WTC11 (cell line): ENCODE measurements around the gene ZBTB25. TPM values are rescaled to one million over a fixed set of nuclear protein-coding genes. Genes with fewer than 3 reads are reported as not detected.

Experiments used
- ATAC-seq: fragments of 200-7000 bp; cut with Tn5 transposase; 2 replicates; pipeline ENCODE4 v1.10.0; 2021; ENCODE audit warnings: mild to moderate bottlenecking, moderate library complexity
- CTCF ChIA-PET: fragments of 300-600 bp; sonication (Branson Sonifier 250); formaldehyde crosslinking; loops from one replicate; lab custom pipeline; 2021; ENCODE audit warnings: antibody characterized with exemption; lab: Charles Lee
- POLR2A ChIA-PET: fragments of 350-600 bp; sonication (Branson Sonifier 250); formaldehyde crosslinking; loops from one replicate; lab custom pipeline; 2021; ENCODE audit warnings: antibody characterized with exemption; lab: Charles Lee
- DNase-seq: peaks from one replicate; pipeline ENCODE4 v3.0.0; 2021; ENCODE audit warnings: low spot score
- H3K27ac Mint-ChIP-seq: 2 replicates; pipeline ENCODE4 v1.8.0; 2021; ENCODE audit warnings: mixed read lengths
- H3K27me3 Mint-ChIP-seq: 2 replicates; pipeline ENCODE4 v1.8.0; 2021; ENCODE audit warnings: low read depth, mild to moderate bottlenecking, moderate library complexity, mixed read lengths
- H3K36me3 Mint-ChIP-seq: 2 replicates; pipeline ENCODE4 v1.8.0; 2021; ENCODE audit warnings: mixed read lengths
- H3K4me1 Mint-ChIP-seq: 2 replicates; pipeline ENCODE4 v1.8.0; 2022; ENCODE audit warnings: mixed read lengths
- H3K4me3 Mint-ChIP-seq: 2 replicates; pipeline ENCODE4 v1.8.0; 2021; ENCODE audit warnings: mild to moderate bottlenecking, moderate library complexity, mixed read lengths
- H3K9me3 Mint-ChIP-seq: 2 replicates; pipeline ENCODE4 v1.8.0; 2021; ENCODE audit warnings: mixed read lengths
- CREB1 ChIP-seq: sonication (generic); formaldehyde crosslinking; IDR thresholded peaks from 2 replicates; pipeline ENCODE4 v1.8.0; 2023; ENCODE audit warnings: mild to moderate bottlenecking, missing genetic modification reagents
- E2F1 ChIP-seq: sonication (generic); formaldehyde crosslinking; IDR thresholded peaks from 2 replicates; pipeline ENCODE4 v1.8.0; 2022; ENCODE audit warnings: mild to moderate bottlenecking, missing genetic modification reagents
- FOXJ3 ChIP-seq: sonication (generic); formaldehyde crosslinking; IDR thresholded peaks from 2 replicates; pipeline ENCODE4 v1.9.0; 2021; ENCODE audit warnings: missing genetic modification reagents, mild to moderate bottlenecking, borderline replicate concordance
- HMGXB4 ChIP-seq: sonication (generic); formaldehyde crosslinking; IDR thresholded peaks from 2 replicates; pipeline ENCODE4 v1.8.1; 2023; ENCODE audit warnings: mild to moderate bottlenecking, moderate library complexity, missing genetic modification reagents
- IRF2 ChIP-seq: sonication (generic); formaldehyde crosslinking; IDR thresholded peaks from 2 replicates; pipeline ENCODE4 v1.8.0; 2022; ENCODE audit warnings: low read depth, missing genetic modification reagents, borderline replicate concordance
- MLX ChIP-seq: sonication (generic); formaldehyde crosslinking; IDR thresholded peaks from 2 replicates; pipeline ENCODE4 v1.8.1; 2023; ENCODE audit warnings: mild to moderate bottlenecking, missing genetic modification reagents, moderate library complexity
- NFE2L1 ChIP-seq: sonication (generic); formaldehyde crosslinking; IDR thresholded peaks from 2 replicates; pipeline ENCODE4 v1.8.1; 2023; ENCODE audit warnings: missing genetic modification reagents
- PRDM15 ChIP-seq: sonication (generic); formaldehyde crosslinking; IDR thresholded peaks from 2 replicates; pipeline ENCODE4 v1.8.0; 2022; ENCODE audit warnings: missing genetic modification reagents
- PREB ChIP-seq: sonication (generic); formaldehyde crosslinking; IDR thresholded peaks from 2 replicates; pipeline ENCODE4 v1.8.1; 2022; ENCODE audit warnings: mild to moderate bottlenecking, missing genetic modification reagents, moderate library complexity, borderline replicate concordance
- RORB ChIP-seq: fragments of 250-450 bp; sonication (Bioruptor Pico); IDR thresholded peaks from 2 replicates; pipeline ENCODE4 v1.9.0; 2021; ENCODE audit warnings: mild to moderate bottlenecking
- ZNF263 ChIP-seq: sonication (generic); formaldehyde crosslinking; IDR thresholded peaks from 2 replicates; pipeline ENCODE4 v1.8.1; 2022; ENCODE audit warnings: low read depth, mild to moderate bottlenecking, moderate library complexity, missing genetic modification reagents
- ZNF512 ChIP-seq: sonication (generic); formaldehyde crosslinking; IDR thresholded peaks from 2 replicates; pipeline ENCODE4 v1.8.1; 2022; ENCODE audit warnings: missing genetic modification reagents, borderline replicate concordance
- ZNF532 ChIP-seq: fragments of 250-450 bp; sonication (Bioruptor Pico); IDR thresholded peaks from 2 replicates; pipeline ENCODE4 v1.9.0; 2021; ENCODE audit warnings: mild to moderate bottlenecking, borderline replicate concordance
- ZSCAN18 ChIP-seq: fragments of 250-450 bp; sonication (Bioruptor Pico); IDR thresholded peaks from 2 replicates; pipeline ENCODE4 v2.1.2; 2022; ENCODE audit warnings: mild to moderate bottlenecking, moderate library complexity
- total RNA-seq: library from RNA; stranded (reverse); gene quantifications from 3 replicates; pipeline ENCODE4 v1.2.3, GENCODE V29; 2021

The ZBTB25 gene
- total RNA-seq, 1 experiment from 2014 or later = 11.9 TPM

GRCh38 chr14:64531567-64531966 lies 27.9 kb upstream of the ZBTB25 start:
- ATAC-seq = no peak
- Mint-ChIP-seq H3K9me3 (no peaks in the 10 kb centered on the region), H3K4me3 (no peak overlapping the region), H3K27me3 (no peaks in the 10 kb centered on the region), H3K4me1 (no peaks in the 10 kb centered on the region), H3K36me3 (no peaks in the 10 kb centered on the region), H3K27ac (peak overlapping the region; percentile 1; the same call in 1 of the 2 replicates)
- CTCF ChIA-PET = no interaction called here
- POLR2A ChIA-PET = no interaction called here
- DNase-seq = no peak
- no peak for TF ChIP-seq E2F1 (CRISPR knock-in tag)
- TF ChIP-seq MLX (CRISPR knock-in tag) = no peak
- no peak for TF ChIP-seq RORB
- TF ChIP-seq CREB1 (CRISPR knock-in tag) = no peak
- no peak for TF ChIP-seq IRF2 (CRISPR knock-in tag)
- TF ChIP-seq ZSCAN18 (CRISPR knock-in tag) = no peak
- no peak for TF ChIP-seq ZNF263
- TF ChIP-seq HMGXB4 (CRISPR knock-in tag) = no peak
- no peak for TF ChIP-seq FOXJ3 (CRISPR knock-in tag)

GRCh38 chr14:64525354-64525753 lies 21.7 kb upstream of the ZBTB25 start:
- Mint-ChIP-seq H3K4me3 (no peak overlapping the region), H3K4me1 (no peaks in the 10 kb centered on the region), H3K27ac (no peak overlapping the region), H3K9me3 (no peaks in the 10 kb centered on the region), H3K27me3 (no peaks in the 10 kb centered on the region), H3K36me3 (no peaks in the 10 kb centered on the region)
- DNase-seq = no peak
- ChIA-PET POLR2A (no interaction called here), CTCF (interaction anchor here (1.0 kb wide), 1 partner anchor 14 kb away, joined by 3 read pairs; no protein-coding TSS in a partner anchor)
- ATAC-seq = no peak
- no peak for TF ChIP-seq E2F1 (CRISPR knock-in tag)
- no peak for TF ChIP-seq MLX (CRISPR knock-in tag)
- no peak for TF ChIP-seq PREB (CRISPR knock-in tag)
- no peak for TF ChIP-seq NFE2L1 (CRISPR knock-in tag)
- no peak for TF ChIP-seq PRDM15
- TF ChIP-seq ZNF532 = no peak
- no peak for TF ChIP-seq ZNF512
